ENCODE data around the gene DNAH14. TPM values are rescaled to one million over a fixed set of nuclear protein-coding genes. Genes with fewer than 3 reads are reported as not detected.
A peak's percentile ranks its signal among the peaks of the same experiment; 100 is the strongest.
"Not testable (repeated sequence)": the region's sequence is repeated elsewhere in the genome, so short reads cannot be mapped to it uniquely, and the experiment has no call there.

Gene DNAH14
- total and polyA plus RNA-seq, 2 of the 8 experiments (the other 6 are each of a cell fraction or from before 2014, with no cell fraction given) = 8.4 to 40.7 TPM

DNA sequence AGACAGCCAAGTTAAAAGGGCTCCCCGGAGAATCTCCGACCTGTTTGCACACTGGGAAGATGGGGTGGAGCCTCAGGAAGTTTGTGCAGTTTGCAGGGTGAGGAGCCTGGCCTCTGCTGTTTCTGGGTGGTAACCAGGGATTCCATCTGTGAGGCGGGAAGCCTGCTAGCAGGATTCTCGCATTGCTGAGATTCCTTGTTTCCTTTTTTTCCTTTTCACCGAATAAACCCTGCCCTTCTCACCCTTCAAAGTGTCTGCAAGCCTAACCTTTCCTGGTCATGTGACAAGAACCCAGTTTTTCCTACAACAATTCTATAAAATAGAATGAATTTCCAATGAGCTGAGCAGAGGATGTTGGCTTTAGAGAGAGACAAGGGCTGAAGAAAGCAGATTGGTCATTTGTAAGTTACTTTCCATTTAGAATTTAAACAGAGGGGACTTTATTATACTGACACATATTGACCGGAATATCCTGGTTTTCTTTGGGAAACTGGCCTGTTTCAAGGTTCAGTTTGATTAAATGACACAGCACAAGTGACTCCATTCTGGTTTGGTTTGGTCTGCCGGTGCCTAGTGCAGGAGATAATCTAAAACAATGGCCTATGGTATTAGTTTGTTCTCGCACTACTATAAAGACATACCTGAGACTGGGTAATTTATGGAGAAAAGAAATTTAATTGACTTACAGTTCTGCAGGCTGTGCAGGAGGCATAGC, 48.7 kb upstream of the DNAH14 start (continued):
- TF ChIP-seq RNF2 (IDR thresholded peaks at IDR 0.05; ENCODE audit: borderline replicate concordance, low read depth, low read length, missing control alignments, poor library complexity, severe bottlenecking) = no peak
- TF ChIP-seq TBP (IDR thresholded peaks at IDR 0.05; ENCODE audit: low read depth, low read length) = no peak; the same call in 1 of the 2 replicates
- TF ChIP-seq, protein P1, sequence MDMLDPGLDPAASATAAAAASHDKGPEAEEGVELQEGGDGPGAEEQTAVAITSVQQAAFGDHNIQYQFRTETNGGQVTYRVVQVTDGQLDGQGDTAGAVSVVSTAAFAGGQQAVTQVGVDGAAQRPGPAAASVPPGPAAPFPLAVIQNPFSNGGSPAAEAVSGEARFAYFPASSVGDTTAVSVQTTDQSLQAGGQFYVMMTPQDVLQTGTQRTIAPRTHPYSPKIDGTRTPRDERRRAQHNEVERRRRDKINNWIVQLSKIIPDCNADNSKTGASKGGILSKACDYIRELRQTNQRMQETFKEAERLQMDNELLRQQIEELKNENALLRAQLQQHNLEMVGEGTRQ (IDR thresholded peaks at IDR 0.05; ENCODE audit: low read length) = peak; percentile 55
- no peak for TF ChIP-seq SUZ12 (IDR thresholded peaks at IDR 0.05; ENCODE audit: low read length)
- no peak for TF ChIP-seq BCL11A (IDR thresholded peaks at IDR 0.05; ENCODE audit: low read depth in 2 of 2, low read length in 2 of 2)
- TF ChIP-seq, protein P2, sequence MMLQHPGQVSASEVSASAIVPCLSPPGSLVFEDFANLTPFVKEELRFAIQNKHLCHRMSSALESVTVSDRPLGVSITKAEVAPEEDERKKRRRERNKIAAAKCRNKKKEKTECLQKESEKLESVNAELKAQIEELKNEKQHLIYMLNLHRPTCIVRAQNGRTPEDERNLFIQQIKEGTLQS (IDR thresholded peaks at IDR 0.05; ENCODE audit: insufficient read depth, low read depth, low read length) = no peak

DNA sequence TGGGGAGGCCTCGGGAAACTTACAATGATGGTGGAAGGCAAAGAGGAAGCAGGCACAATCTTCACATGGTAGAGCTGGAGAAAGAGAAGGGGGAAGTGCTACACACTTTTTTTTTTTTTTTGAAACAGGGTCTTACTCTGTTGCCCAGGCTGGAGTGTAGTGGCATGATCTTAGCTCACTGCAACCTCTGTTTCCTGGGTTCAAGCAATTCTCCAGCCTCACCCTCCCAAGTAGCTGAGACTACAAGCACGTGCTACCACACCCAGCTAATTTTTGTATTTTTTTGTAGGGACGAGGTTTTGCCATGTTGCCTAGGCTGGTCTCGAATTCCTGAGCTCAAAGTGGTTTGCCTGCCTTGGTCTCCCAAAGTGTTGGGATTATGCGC, 48.2 kb upstream of the DNAH14 start:
- Histone ChIP-seq H2AK5ac (ENCODE audit: low read depth, low read length) (peak overlapping the region; percentile 3), H2BK15ac (ENCODE audit: low read length) (peak overlapping the region; percentile 98; the same call in 1 of the 2 replicates), H3K4me2 (ENCODE audit: insufficient read depth in 1 of 2, low read depth in 2 of 2, low read length in 2 of 2) (peak overlapping the region; percentile 5 to 9; a peak in 2 of 4 replicates), H2BK12ac (ENCODE audit: low read depth, low read length) (peak overlapping the region; percentile 40), H2BK20ac (ENCODE audit: low read length) (0 out of 2 replicates have a peak overlapping the region, but pooled peaks have one; percentile 82), H3K4me1 (replicated peaks in 1 of 4; ENCODE audit: control insufficient read depth in 3 of 4, insufficient read depth in 4 of 4, low read length in 3 of 4) (peaks cover 6 to 17% (median 14%) of the 10 kb centered on the region in 4 experiments; a peak in 5 of 7 replicates), H3K9me3 (ENCODE audit: insufficient read depth in 2 of 2, low read depth in 1 of 2, low read length in 1 of 2) (peaks cover 14% of the 10 kb centered on the region in 2 experiments)
- H3K27ac ChIP-seq (ENCODE audit: low read depth, low read length); H3K79me1 ChIP-seq (ENCODE audit: low read depth, low read length); H3K79me2 ChIP-seq (ENCODE audit: control insufficient read depth in 1 of 2, insufficient read depth in 2 of 2, low read length in 2 of 2); H3K9ac ChIP-seq (replicated peaks in 1 of 4; ENCODE audit: extremely low read depth in 1 of 4, low read depth in 3 of 4, low read length in 3 of 4); H2BK120ac ChIP-seq (replicated peaks; ENCODE audit: low read depth, low read length); H4K91ac ChIP-seq (replicated peaks; ENCODE audit: insufficient read length, low read length); H3K4ac ChIP-seq (replicated peaks; ENCODE audit: insufficient read length, low read depth, low read length); H4K8ac ChIP-seq (ENCODE audit: extremely low read depth, insufficient read depth, low read length); H4K20me1 ChIP-seq (replicated peaks in 1 of 2; ENCODE audit: control insufficient read depth in 1 of 2, insufficient read depth in 2 of 2, low read length in 2 of 2); H3K23ac ChIP-seq (ENCODE audit: insufficient read length); H3K36me3 ChIP-seq (ENCODE audit: control insufficient read depth in 2 of 4, insufficient read depth in 4 of 4, low read length in 3 of 4); H3K18ac ChIP-seq (ENCODE audit: extremely low read depth, low read length); H3K14ac ChIP-seq (ENCODE audit: insufficient read length); H2BK5ac ChIP-seq (ENCODE audit: low read depth, low read length); H3K56ac ChIP-seq (replicated peaks; ENCODE audit: insufficient read length, low read depth, low read length); DNase-seq (ENCODE audit: low read depth in 1 of 2, low spot score in 2 of 2); H3K4me3 ChIP-seq (ENCODE audit: extremely low read depth in 1 of 4, insufficient read depth in 2 of 4, low read depth in 3 of 4, low read length in 4 of 4); H2AFZ ChIP-seq (ENCODE audit: low read length); POLR2A ChIA-PET (ENCODE audit: partially characterized antibody); H3K23me2 ChIP-seq (ENCODE audit: low read depth, low read length); H4K5ac ChIP-seq (ENCODE audit: insufficient read length, low read depth, low read length); H3K27me3 ChIP-seq (replicated peaks in 1 of 4; ENCODE audit: control insufficient read depth in 3 of 4, extremely low read depth in 1 of 4, insufficient read depth in 3 of 4, low read length in 3 of 4); FAIRE-seq: not testable (repeated sequence)
- 86% methylated on average over 5 of the region's 5 CpGs; no CpG with 5 or more reads in 1 of the 2 experiments for WGBS, 2 experiments (ENCODE audit: extremely low coverage in 1 of 2, insufficient coverage in 1 of 2, insufficient read length in 1 of 2, insufficient replicate concordance in 2 of 2, low coverage in 1 of 2, low lambda C conversion rate in 2 of 2, missing lambda C conversion rate in 1 of 2)
- CTCF ChIA-PET (ENCODE audit: partially characterized antibody) = interaction anchor here (0.6 to 4.7 kb wide), 5 partner anchors 13 to 428 kb away, joined by 3 to 25 read pairs (median 4); no protein-coding TSS in a partner anchor

Data from H1 (cell line).